Stimulated activated CD4-positive, alpha-beta T cell treated with anti-CD3 and anti-CD28 coated beads, Interleukin-1b, Interleukin-23, amount 100 ng/mL, for 48 hours (primary cell): ENCODE measurements around the gene SLC2A1.

Experiments used
- DNase-seq: peaks from one replicate; pipeline ENCODE4 v3.0.0-alpha.2; 2020

The SLC2A1 gene

GRCh38 chr1:42958488-42959319, at the start of gene SLC2A1:
SLC2A1 (minus strand) TSS chr1:42958868; CDS start chr1:42958651, 217 bp downstream.
- peak; percentile 97 for DNase-seq

GRCh38 chr1:43007377-43008114, 48.9 kb upstream of the SLC2A1 start:
- DNase-seq: no peak

DNA sequence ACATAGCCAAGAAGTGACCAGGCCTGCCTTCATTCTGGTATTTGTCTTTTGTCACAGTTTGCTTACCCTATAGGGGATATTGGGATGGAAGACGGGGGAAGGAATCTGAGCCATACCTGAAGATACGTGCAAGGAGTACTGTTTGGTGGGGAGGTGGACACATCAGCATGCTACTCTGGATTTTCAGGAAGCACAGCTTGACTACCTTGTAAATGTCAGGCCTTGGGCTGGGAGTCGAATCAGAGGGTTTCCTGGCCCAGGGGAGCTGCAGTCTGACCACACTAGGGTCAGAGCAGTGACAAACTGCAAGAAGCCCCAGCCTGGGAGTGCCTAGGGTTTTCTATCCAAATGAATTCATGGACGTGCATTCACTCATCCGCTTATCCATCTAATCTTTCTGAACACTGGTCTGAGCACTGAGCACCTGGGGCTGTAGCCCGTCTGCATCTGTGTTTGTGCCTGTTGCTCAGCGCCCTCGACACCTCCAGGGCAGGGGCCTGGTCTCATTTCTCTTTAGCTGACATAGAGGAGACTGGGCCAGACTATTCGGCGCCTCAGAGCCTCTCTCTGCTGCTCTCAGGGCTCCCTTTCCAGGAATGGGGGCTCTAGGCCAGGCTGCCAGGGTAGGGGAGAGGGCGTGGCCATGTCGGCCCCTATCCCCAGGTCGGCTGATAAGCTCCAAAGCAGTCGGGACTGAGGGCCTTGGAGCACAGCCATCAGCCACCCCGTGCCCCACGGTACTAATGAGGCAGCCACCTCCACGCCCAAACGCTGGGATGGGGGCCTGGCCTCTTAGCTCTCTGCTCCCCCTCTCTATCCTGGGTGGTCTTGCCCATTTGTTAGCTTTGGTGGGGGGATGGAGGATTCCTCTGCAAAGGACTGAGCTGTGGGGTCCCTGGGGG, 47.0 kb upstream of the SLC2A1 start:
- DNase-seq: no peak

- DNase-seq: peak; percentile 8
These were observed 46.2 kb upstream of the SLC2A1 start for GRCh38 chr1:43004587-43005459.

GRCh38 chr1:43002766-43003165, 44.1 kb upstream of the SLC2A1 start:
- no peak for DNase-seq

DNA sequence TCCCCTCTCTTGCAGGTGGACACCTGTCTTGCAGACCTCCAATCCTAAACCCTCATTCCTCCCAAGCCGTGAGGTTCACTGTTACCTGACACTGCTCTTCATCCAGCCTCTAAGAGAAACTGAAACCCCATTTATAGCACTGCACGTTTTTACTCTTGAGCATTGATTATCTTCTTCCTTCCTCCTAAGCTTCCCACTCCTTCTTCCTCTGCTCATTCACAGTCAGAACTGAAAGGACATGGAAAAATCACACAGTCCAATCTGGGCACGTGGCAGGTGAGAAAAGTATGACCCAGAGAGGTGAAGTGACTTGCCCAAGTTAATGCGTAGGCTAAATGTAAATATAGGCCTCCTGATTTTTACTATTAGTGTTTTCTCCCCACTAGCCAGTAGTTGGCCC, 43.4 kb upstream of the SLC2A1 start:
- no peak for DNase-seq

DNA sequence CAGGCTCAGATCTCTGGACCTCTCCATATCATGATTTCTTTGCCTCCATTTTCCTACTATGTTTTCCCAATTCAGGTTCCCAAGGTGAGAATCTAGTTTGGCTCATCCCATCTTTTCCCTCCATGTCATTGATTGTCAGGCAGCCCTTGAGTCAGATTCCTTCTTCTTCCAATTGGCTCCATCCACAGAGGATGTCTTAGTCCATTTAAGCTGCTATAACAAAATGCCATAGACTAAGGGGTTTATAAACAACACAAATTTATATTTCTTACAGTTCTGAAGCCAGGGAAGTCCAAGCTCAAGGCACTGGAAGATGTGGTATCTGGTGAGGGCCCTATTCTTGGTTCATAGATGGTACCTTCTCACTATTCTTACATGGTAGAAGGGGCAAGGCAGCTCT, 42.8 kb upstream of the SLC2A1 start:
- no peak for DNase-seq

- DNase-seq: no peak
These were observed 41.6 kb upstream of the SLC2A1 start for GRCh38 chr1:43000271-43000670.

DNA sequence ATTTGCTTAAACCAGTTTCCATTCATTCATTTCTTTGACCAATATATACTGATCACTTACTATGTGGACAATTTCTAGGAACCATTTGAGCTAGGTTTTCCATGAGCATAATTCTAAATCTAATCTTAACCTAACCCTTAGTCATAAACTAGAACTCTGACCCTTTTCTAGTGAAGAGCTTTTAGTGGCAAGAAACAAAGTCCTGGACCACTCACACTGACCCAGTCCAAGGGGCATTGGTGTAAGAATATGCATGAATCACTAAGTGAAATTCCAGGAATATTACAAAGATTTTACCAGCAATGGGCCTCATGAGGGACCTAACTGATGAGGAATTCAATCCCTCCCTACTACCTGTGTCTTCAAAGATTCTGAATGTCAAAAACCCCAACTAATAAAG, 40.6 kb upstream of the SLC2A1 start:
- DNase-seq: no peak

DNA sequence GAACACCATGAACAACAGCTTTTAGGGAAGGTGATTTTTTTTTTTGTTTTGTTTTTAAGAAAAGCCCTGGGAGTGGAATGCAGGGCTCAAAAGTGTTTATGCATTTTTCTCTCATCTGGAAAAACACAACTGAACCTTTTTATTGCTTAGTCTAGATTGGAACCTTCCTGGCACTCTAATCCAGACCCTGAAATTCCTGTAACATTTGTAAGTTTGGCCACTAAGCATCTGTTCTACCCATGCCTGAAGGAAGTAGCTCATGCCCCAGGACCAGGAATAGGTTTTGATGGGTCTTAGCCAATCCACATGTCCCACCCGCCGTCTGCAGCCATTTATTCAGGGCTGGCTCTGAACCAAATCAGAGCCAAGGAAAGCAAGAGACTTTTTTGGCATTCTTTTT, 39.7 kb upstream of the SLC2A1 start:
- DNase-seq: no peak

DNA sequence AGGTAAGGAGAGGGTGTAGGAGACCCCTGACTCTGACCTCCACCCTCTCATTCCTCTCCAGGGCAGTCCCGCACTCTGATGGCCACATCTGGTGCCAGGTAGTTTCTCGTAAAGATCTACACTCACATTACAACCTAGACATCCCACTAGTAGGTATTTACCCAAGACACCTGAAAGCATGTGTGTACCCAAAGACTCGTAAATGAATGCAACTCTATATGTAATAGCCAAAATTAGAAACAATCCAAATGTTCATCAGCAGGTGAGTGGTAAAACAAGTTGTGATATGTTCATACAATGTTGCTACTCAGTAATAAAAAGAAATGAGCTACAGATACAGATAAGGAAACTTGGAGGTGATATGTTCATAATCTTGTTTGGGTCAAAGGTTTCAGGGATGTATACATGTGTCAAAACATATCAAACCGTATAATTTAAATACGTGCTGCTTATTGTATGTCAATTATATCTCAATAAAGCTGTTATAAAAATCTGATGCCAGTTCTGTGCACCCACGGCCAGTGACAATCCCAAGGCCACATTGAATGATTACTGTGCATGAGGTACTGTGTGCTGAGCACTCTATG, 37.8 kb upstream of the SLC2A1 start:
- no peak for DNase-seq

GRCh38 chr1:42993502-42994136, 35.0 kb upstream of the SLC2A1 start:
- DNase-seq: no peak

- DNase-seq: no peak
These were observed 33.4 kb upstream of the SLC2A1 start for GRCh38 chr1:42992054-42992571.

DNA sequence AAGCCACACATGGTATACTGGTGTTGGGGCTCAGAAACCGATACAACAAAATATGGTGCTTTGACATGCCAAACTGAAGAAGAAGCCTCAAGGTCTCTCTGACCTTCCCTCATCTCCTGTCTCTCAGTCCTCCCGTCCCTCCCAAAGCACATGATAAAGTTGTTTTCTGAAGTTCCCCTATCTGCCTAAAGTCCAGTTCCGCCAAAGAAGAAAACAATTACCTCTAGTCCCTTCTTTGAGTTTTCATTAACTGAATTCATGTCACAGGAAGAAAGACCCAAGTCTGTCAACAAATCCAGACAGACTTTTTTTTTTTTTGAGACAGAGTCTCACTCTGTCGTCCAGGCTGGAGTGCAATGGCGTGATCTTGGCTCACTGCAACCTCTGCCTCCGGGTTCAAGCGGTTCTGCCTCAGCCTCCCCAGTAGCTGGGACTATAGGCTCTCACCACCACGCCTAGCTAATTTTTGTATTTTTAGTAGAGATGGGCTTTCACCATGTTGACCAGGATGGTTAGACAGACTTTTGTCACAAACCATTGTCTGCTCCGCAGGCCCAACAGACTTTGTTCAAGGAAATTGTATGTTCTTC, 32.2 kb upstream of the SLC2A1 start:
- no peak for DNase-seq

- DNase-seq: no peak
These were observed 25.0 kb upstream of the SLC2A1 start for GRCh38 chr1:42983693-42984092.

DNA sequence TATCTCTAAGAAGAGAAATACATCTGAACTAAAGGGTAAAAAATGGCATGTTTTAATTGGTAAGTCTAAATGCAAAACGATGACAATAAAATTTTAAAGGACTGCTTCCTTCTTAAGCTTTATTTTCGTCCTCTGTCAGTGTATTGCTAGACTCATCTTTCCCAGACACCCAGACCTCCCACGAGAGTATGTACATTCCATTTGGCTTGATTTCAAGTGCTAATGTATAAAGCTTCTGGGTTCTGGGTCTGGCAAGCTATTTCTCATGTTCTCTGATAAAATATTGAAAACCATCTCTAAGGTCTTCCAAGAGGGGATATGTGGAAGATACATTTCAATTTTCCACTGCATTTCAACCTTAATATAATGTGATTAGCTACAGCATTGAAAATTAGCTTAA, 24.6 kb upstream of the SLC2A1 start:
- DNase-seq: no peak

- no peak for DNase-seq
These were observed 24.0 kb upstream of the SLC2A1 start for GRCh38 chr1:42982641-42983040.

DNA sequence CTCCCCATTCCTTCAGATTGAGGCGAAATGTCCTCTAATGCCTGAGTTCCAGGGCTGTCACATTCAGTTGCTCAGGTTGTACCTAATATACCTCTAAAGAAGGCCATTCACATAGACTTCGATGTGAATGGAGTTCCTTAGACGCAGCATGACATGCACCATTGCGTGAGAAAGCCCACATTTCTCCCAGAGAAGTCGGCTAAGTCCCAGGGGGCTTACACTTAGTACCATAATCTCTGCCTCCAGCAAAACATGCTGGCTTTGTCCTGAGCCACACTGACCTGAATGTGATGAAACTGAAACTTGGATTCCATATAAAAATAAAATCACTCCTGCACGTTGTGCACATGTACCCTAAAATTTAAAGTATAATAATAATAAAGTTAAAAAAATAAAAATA, 23.2 kb upstream of the SLC2A1 start:
- no peak for DNase-seq

DNA sequence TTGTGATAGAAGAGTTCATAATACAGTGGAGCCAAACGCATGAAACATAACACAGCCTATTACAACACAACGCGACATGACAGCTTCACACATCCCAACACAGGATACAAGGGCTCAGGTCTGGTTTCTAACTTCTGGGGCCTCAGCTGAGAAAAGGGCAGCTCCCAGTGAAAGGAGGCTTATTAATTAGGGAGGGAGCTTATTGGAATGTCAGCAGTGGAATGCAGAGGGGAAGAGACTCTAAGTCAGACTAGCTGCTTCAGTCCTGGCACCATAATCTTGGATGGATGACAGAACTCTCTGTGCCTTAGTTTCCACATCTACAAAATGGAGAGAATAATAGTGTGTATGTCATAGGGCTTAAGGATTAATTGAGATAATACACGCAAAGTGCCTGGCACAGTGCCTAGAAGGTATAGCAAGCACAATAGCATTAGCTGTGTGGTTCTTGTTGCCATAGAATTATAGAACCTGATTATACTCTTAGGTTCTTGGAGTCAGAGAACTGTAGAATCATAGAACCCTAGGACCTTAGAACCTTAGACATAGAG, 22.7 kb upstream of the SLC2A1 start:
- DNase-seq: no peak
